Measurements from ENCODE around the gene GPC4. TPM values are rescaled to one million over a fixed set of nuclear protein-coding genes. Genes with fewer than 3 reads are reported as not detected.

Gene GPC4
- total RNA-seq, 2 experiments from 2014 or later: not detected

GRCh38 chrX:133403984-133404383, 11.3 kb downstream of the GPC4 start:
- Mint-ChIP-seq H3K4me3 (no peak overlapping the region), H3K27ac (no peak overlapping the region), H3K36me3 (ENCODE audit: low read depth) (no peaks in the 10 kb centered on the region), H3K9me3 (ENCODE audit: low read depth) (no peaks in the 10 kb centered on the region), H3K27me3 (peaks cover 2% of the 10 kb centered on the region), H3K4me1 (peaks cover 6% of the 10 kb centered on the region)
- intact Hi-C loops (cut with DNase I, micrococcal nuclease): no loop called here
- ChIA-PET CTCF (no interaction called here), POLR2A (interaction anchor here (0.6 kb wide), 1 partner anchor 15 kb away, joined by 3 read pairs; no protein-coding TSS in a partner anchor)
- ATAC-seq (no peak), DNase-seq (no peak)

GRCh38 chrX:133402830-133403625, 12.3 kb downstream of the GPC4 start:
- ChIA-PET POLR2A (no interaction called here), CTCF (no interaction called here)
- Mint-ChIP-seq H3K9me3 (ENCODE audit: low read depth) (no peaks in the 10 kb centered on the region), H3K4me1 (peaks cover 6% of the 10 kb centered on the region), H3K4me3 (no peak overlapping the region), H3K27me3 (peaks cover 2% of the 10 kb centered on the region), H3K36me3 (ENCODE audit: low read depth) (no peaks in the 10 kb centered on the region), H3K27ac (no peak overlapping the region)
- intact Hi-C loops (cut with DNase I, micrococcal nuclease): no loop called here
- ATAC-seq (no peak), DNase-seq (no peak)

- no peaks in the 10 kb centered on the region for H3K27me3 Mint-ChIP-seq
- H3K36me3 Mint-ChIP-seq (ENCODE audit: low read depth): no peaks in the 10 kb centered on the region
- peaks cover 6% of the 10 kb centered on the region for H3K4me1 Mint-ChIP-seq
- POLR2A ChIA-PET: no interaction called here
- CTCF ChIA-PET: no interaction called here
- ATAC-seq (no peak), DNase-seq (no peak)
- intact Hi-C loops (cut with DNase I, micrococcal nuclease): no loop called here
- no peak overlapping the region for H3K4me3 Mint-ChIP-seq
- no peak overlapping the region for H3K27ac Mint-ChIP-seq
- no peaks in the 10 kb centered on the region for H3K9me3 Mint-ChIP-seq (ENCODE audit: low read depth)
Measured at GRCh38 chrX:133402042-133402453, 13.2 kb downstream of the GPC4 start.

- H3K27me3 Mint-ChIP-seq: no peaks in the 10 kb centered on the region
- peaks cover 6% of the 10 kb centered on the region for H3K4me1 Mint-ChIP-seq
- intact Hi-C loops (cut with DNase I, micrococcal nuclease): no loop called here
- ChIA-PET POLR2A (no interaction called here), CTCF (no interaction called here)
- DNase-seq: no peak
- H3K27ac Mint-ChIP-seq: no peak overlapping the region
- no peak overlapping the region for H3K4me3 Mint-ChIP-seq
- no peak for ATAC-seq
- H3K9me3 Mint-ChIP-seq (ENCODE audit: low read depth): no peaks in the 10 kb centered on the region
- H3K36me3 Mint-ChIP-seq (ENCODE audit: low read depth): no peaks in the 10 kb centered on the region
Measured at GRCh38 chrX:133401536-133401935, 13.8 kb downstream of the GPC4 start.

GRCh38 chrX:133399411-133399810, 15.9 kb downstream of the GPC4 start:
- DNase-seq (no peak), ATAC-seq (no peak)
- intact Hi-C loops (cut with DNase I, micrococcal nuclease): no loop called here
- Mint-ChIP-seq H3K36me3 (ENCODE audit: low read depth) (no peaks in the 10 kb centered on the region), H3K4me3 (no peak overlapping the region), H3K4me1 (peaks cover 6% of the 10 kb centered on the region), H3K27me3 (no peaks in the 10 kb centered on the region), H3K9me3 (ENCODE audit: low read depth) (no peaks in the 10 kb centered on the region), H3K27ac (no peak overlapping the region)
- POLR2A ChIA-PET: no interaction called here
- CTCF ChIA-PET: no interaction called here

- CTCF ChIA-PET: no interaction called here
- ATAC-seq: no peak
Measured at GRCh38 chrX:133394765-133395164, 20.5 kb downstream of the GPC4 start.

GRCh38 chrX:133392671-133393070, 22.6 kb downstream of the GPC4 start:
- no peak for ATAC-seq

More at GRCh38 chrX:133394765-133395164, 20.5 kb downstream of the GPC4 start:
- Mint-ChIP-seq H3K9me3 (ENCODE audit: low read depth) (no peaks in the 10 kb centered on the region), H3K27me3 (peaks cover 2% of the 10 kb centered on the region), H3K4me3 (no peak overlapping the region), H3K36me3 (ENCODE audit: low read depth) (no peaks in the 10 kb centered on the region), H3K27ac (no peak overlapping the region), H3K4me1 (peaks cover 4% of the 10 kb centered on the region)
- POLR2A ChIA-PET: no interaction called here
- no peak for DNase-seq
- intact Hi-C loops (cut with DNase I, micrococcal nuclease): no loop called here

GRCh38 chrX:133391111-133391510, 24.2 kb downstream of the GPC4 start:
- Mint-ChIP-seq H3K4me3 (no peak overlapping the region), H3K9me3 (ENCODE audit: low read depth) (no peaks in the 10 kb centered on the region), H3K27me3 (peaks cover 5% of the 10 kb centered on the region), H3K4me1 (peaks cover 8% of the 10 kb centered on the region), H3K36me3 (ENCODE audit: low read depth) (no peaks in the 10 kb centered on the region), H3K27ac (no peak overlapping the region)
- ATAC-seq (no peak), DNase-seq (no peak)
- intact Hi-C loops (cut with DNase I, micrococcal nuclease): no loop called here
- POLR2A ChIA-PET: no interaction called here
- CTCF ChIA-PET: no interaction called here

More at GRCh38 chrX:133392671-133393070, 22.6 kb downstream of the GPC4 start:
- Mint-ChIP-seq H3K27me3 (peaks cover 5% of the 10 kb centered on the region), H3K9me3 (ENCODE audit: low read depth) (no peaks in the 10 kb centered on the region), H3K4me3 (no peak overlapping the region), H3K36me3 (ENCODE audit: low read depth) (no peaks in the 10 kb centered on the region), H3K4me1 (peaks cover 8% of the 10 kb centered on the region), H3K27ac (no peak overlapping the region)
- intact Hi-C loops (cut with DNase I, micrococcal nuclease): no loop called here
- no peak for DNase-seq
- POLR2A ChIA-PET: no interaction called here
- CTCF ChIA-PET: no interaction called here

GRCh38 chrX:133390676-133391075, 24.6 kb downstream of the GPC4 start:
- ChIA-PET CTCF (no interaction called here), POLR2A (no interaction called here)
- Mint-ChIP-seq H3K36me3 (ENCODE audit: low read depth) (no peaks in the 10 kb centered on the region), H3K4me1 (peaks cover 8% of the 10 kb centered on the region), H3K27ac (no peak overlapping the region), H3K27me3 (peaks cover 5% of the 10 kb centered on the region), H3K9me3 (ENCODE audit: low read depth) (no peaks in the 10 kb centered on the region), H3K4me3 (no peak overlapping the region)
- ATAC-seq (no peak), DNase-seq (no peak)
- intact Hi-C loops (cut with DNase I, micrococcal nuclease): no loop called here

GRCh38 chrX:133389975-133390374, 25.3 kb downstream of the GPC4 start:
- CTCF ChIA-PET: no interaction called here
- no peak overlapping the region for H3K4me3 Mint-ChIP-seq
- peaks cover 5% of the 10 kb centered on the region for H3K27me3 Mint-ChIP-seq
- POLR2A ChIA-PET: no interaction called here
- DNase-seq (no peak), ATAC-seq (no peak)
- H3K27ac Mint-ChIP-seq: no peak overlapping the region
- H3K4me1 Mint-ChIP-seq: peaks cover 8% of the 10 kb centered on the region
- intact Hi-C loops (cut with DNase I, micrococcal nuclease): no loop called here
- no peaks in the 10 kb centered on the region for H3K9me3 Mint-ChIP-seq (ENCODE audit: low read depth)
- H3K36me3 Mint-ChIP-seq (ENCODE audit: low read depth): no peaks in the 10 kb centered on the region

GRCh38 chrX:133384454-133384853, 30.8 kb downstream of the GPC4 start:
- ChIA-PET POLR2A (no interaction called here), CTCF (no interaction called here)
- Mint-ChIP-seq H3K4me1 (peaks cover 3% of the 10 kb centered on the region), H3K27ac (no peak overlapping the region), H3K9me3 (ENCODE audit: low read depth) (no peaks in the 10 kb centered on the region), H3K4me3 (no peak overlapping the region), H3K27me3 (peaks cover 2% of the 10 kb centered on the region), H3K36me3 (ENCODE audit: low read depth) (no peaks in the 10 kb centered on the region)
- intact Hi-C loops (cut with DNase I, micrococcal nuclease): no loop called here
- ATAC-seq (no peak), DNase-seq (no peak)

GRCh38 chrX:133380711-133381619, 34.3 kb downstream of the GPC4 start:
- ATAC-seq: no peak
- CTCF ChIA-PET: no interaction called here
- POLR2A ChIA-PET: no interaction called here
- Mint-ChIP-seq H3K4me3 (no peak overlapping the region), H3K36me3 (ENCODE audit: low read depth) (no peaks in the 10 kb centered on the region), H3K9me3 (ENCODE audit: low read depth) (no peaks in the 10 kb centered on the region), H3K4me1 (no peaks in the 10 kb centered on the region), H3K27me3 (peaks cover 2% of the 10 kb centered on the region), H3K27ac (no peak overlapping the region)
- DNase-seq: no peak
- intact Hi-C loops (cut with DNase I, micrococcal nuclease): no loop called here

Data from activated CD4-positive, alpha-beta T cell treated with anti-CD3 and anti-CD28 coated beads for 36 hours (primary cell).